ENCODE data around the gene EXOC4. TPM values are rescaled to one million over a fixed set of nuclear protein-coding genes. Genes with fewer than 3 reads are reported as not detected.
A peak's percentile ranks its signal among the peaks of the same experiment; 100 is the strongest.

The EXOC4 gene
- total RNA-seq, 2 donors from 2014 or later: 48.9 to 102 TPM

GRCh38 chr7:134014935-134015334 is 762.1 kb downstream of the EXOC4 start:
- TF ChIP-seq CTCF (IDR thresholded peaks at IDR 0.05) (no peak), POLR2A (IDR thresholded peaks at IDR 0.05) (no peak), POLR2AphosphoS5 (IDR thresholded peaks at IDR 0.05) (no peak)
- 97% methylated on average over 3 of the region's 3 CpGs for WGBS
- Histone ChIP-seq H3K27ac (no peak overlapping the region), H3K9me3 (no peaks in the 10 kb centered on the region), H3K36me3 (no peaks in the 10 kb centered on the region), H3K4me3 (no peak overlapping the region), H3K27me3 (replicated peaks; ENCODE audit: insufficient read depth) (no peaks in the 10 kb centered on the region), H3K4me1 (replicated peaks) (no peaks in the 10 kb centered on the region)
- intact Hi-C loops (cut with DNase I): no loop called here
- no peak for DNase-seq (ENCODE audit: low spot score)

DNA sequence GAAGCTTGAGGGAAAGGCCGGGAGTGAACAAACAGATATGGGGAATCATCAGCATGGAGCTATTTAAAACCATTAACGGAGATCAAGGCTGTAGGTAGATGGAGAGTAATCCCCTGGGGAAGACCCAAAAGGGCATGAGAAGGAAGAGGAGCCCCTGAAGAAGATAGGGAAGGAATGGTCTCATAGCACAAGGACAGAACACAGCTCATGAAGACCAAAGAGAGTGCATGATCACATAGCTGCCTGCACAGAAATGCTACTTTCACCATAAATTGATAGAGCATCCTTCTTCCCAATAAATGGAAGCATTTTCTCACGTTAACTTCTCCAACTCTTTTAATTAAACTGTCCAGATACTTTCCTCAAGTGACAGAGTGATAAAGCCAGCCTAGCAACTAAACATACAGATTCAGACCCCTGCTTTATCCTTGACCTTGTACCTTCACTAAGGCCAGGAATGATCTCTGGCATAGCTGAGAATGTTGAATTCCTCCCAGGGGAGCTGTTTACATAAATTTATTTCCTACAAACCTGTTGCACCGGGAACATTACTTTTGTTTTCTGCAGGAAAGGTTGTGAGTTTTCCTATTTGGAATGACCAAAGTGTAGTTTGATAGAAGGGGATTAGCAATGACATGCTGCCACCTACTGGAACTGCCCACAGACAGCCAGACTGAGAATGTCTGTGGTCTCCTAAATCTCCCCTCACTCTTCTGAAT is 763.5 kb downstream of the EXOC4 start:
- no peaks in the 10 kb centered on the region for H3K27me3 ChIP-seq (replicated peaks; ENCODE audit: insufficient read depth)
- WGBS: 58% methylated on average over 4 of the region's 4 CpGs
- peak; percentile 37 to 63 (median 58) for TF ChIP-seq CTCF (IDR thresholded peaks at IDR 0.05)
- TF ChIP-seq POLR2A (IDR thresholded peaks at IDR 0.05): no peak
- TF ChIP-seq POLR2AphosphoS5 (IDR thresholded peaks at IDR 0.05): no peak
- H3K27ac ChIP-seq: no peak overlapping the region
- no peaks in the 10 kb centered on the region for H3K9me3 ChIP-seq
- H3K4me1 ChIP-seq (replicated peaks): no peaks in the 10 kb centered on the region
- H3K36me3 ChIP-seq: no peaks in the 10 kb centered on the region
- no peak overlapping the region for H3K4me3 ChIP-seq
- intact Hi-C loops (cut with DNase I): no loop called here
- DNase-seq (ENCODE audit: low spot score): peak; percentile 39

GRCh38 chr7:134016942-134017303 is 764.0 kb downstream of the EXOC4 start:
- H3K27ac ChIP-seq: no peak overlapping the region
- intact Hi-C loops (cut with DNase I): no loop called here
- H3K36me3 ChIP-seq: no peaks in the 10 kb centered on the region
- DNase-seq (ENCODE audit: low spot score): no peak
- no peak overlapping the region for H3K4me3 ChIP-seq
- 67% methylated on average over 3 of the region's 3 CpGs for WGBS
- no peaks in the 10 kb centered on the region for H3K27me3 ChIP-seq (replicated peaks; ENCODE audit: insufficient read depth)
- no peaks in the 10 kb centered on the region for H3K9me3 ChIP-seq
- no peak for TF ChIP-seq POLR2A (IDR thresholded peaks at IDR 0.05)
- TF ChIP-seq POLR2AphosphoS5 (IDR thresholded peaks at IDR 0.05): no peak
- TF ChIP-seq CTCF (IDR thresholded peaks at IDR 0.05): no peak
- H3K4me1 ChIP-seq (replicated peaks): no peaks in the 10 kb centered on the region

GRCh38 chr7:134018306-134018705 is 765.4 kb downstream of the EXOC4 start:
- intact Hi-C loops (cut with DNase I): no loop called here
- DNase-seq (ENCODE audit: low spot score): no peak
- no peak overlapping the region for H3K27ac ChIP-seq
- no peaks in the 10 kb centered on the region for H3K4me1 ChIP-seq (replicated peaks)
- whole genome bisulfite sequencing: 70% methylated on average over 3 of the region's 3 CpGs
- H3K27me3 ChIP-seq (replicated peaks; ENCODE audit: insufficient read depth): no peaks in the 10 kb centered on the region
- H3K4me3 ChIP-seq: no peak overlapping the region
- TF ChIP-seq CTCF (IDR thresholded peaks at IDR 0.05): no peak
- no peak for TF ChIP-seq POLR2A (IDR thresholded peaks at IDR 0.05)
- no peak for TF ChIP-seq POLR2AphosphoS5 (IDR thresholded peaks at IDR 0.05)
- H3K9me3 ChIP-seq: no peaks in the 10 kb centered on the region
- no peaks in the 10 kb centered on the region for H3K36me3 ChIP-seq

- no peaks in the 10 kb centered on the region for H3K27me3 ChIP-seq (replicated peaks; ENCODE audit: insufficient read depth)
- no peaks in the 10 kb centered on the region for H3K36me3 ChIP-seq
- H3K4me1 ChIP-seq (replicated peaks): no peaks in the 10 kb centered on the region
- DNase-seq (ENCODE audit: low spot score): no peak
- 90% methylated on average over 2 of the region's 2 CpGs for WGBS
- H3K27ac ChIP-seq: no peak overlapping the region
- intact Hi-C loops (cut with DNase I): no loop called here
- TF ChIP-seq POLR2AphosphoS5 (IDR thresholded peaks at IDR 0.05): no peak
- TF ChIP-seq POLR2A (IDR thresholded peaks at IDR 0.05): no peak
- TF ChIP-seq CTCF (IDR thresholded peaks at IDR 0.05): no peak
- H3K4me3 ChIP-seq: no peak overlapping the region
- H3K9me3 ChIP-seq: no peaks in the 10 kb centered on the region
Measured at GRCh38 chr7:134019251-134019650, 766.4 kb downstream of the EXOC4 start.
